ENCODE results near the gene PILRB. TPM values are rescaled to one million over a fixed set of nuclear protein-coding genes. Genes with fewer than 3 reads are reported as not detected.
"Not testable (repeated sequence)": the region's sequence is repeated elsewhere in the genome, so short reads cannot be mapped to it uniquely, and the experiment has no call there.

Gene PILRB
- total and polyA plus RNA-seq, 9 donors, result 17.2 to 55.9 (median 41.1) TPM

GRCh38 chr7:100351657-100352058 lies 6.3 kb upstream of the PILRB start:
- WGBS, 3 donors, result 83 to 95% (median 90%) methylated on average over 5 to 6 of the region's 6 CpGs
- DNase-seq, result no peak
- H3K27ac ChIP-seq, result no peak overlapping the region
- no peak overlapping the region for H3K4me3 ChIP-seq
- H3K4me1 ChIP-seq (ENCODE audit: insufficient read depth), result peaks cover 1% of the 10 kb centered on the region
- TF ChIP-seq POLR2A (IDR thresholded peaks at IDR 0.05), result no peak
- no peak for TF ChIP-seq CTCF (IDR thresholded peaks at IDR 0.05)
- no peak for TF ChIP-seq EP300 (IDR thresholded peaks at IDR 0.05)
- no peaks in the 10 kb centered on the region for H3K36me3 ChIP-seq
- intact Hi-C loops (cut with DNase I), result loop anchor here in 2 of 4 donors (10.0 kb wide), 2 partner anchors 53 to 1047 kb away; no protein-coding TSS in a partner anchor
- H3K9me3 ChIP-seq, result no peaks in the 10 kb centered on the region
- H3K27me3 ChIP-seq, result no peaks in the 10 kb centered on the region

GRCh38 chr7:100352230-100352781 lies 5.6 kb upstream of the PILRB start:
- not testable (repeated sequence) for H3K36me3 ChIP-seq; H3K4me3 ChIP-seq; DNase-seq; H3K27me3 ChIP-seq; H3K27ac ChIP-seq; H3K9me3 ChIP-seq; H3K4me1 ChIP-seq (ENCODE audit: insufficient read depth)
- intact Hi-C loops (cut with DNase I), result loop anchor here in 2 of 4 donors (10.0 kb wide), 2 partner anchors 52 to 1048 kb away; no protein-coding TSS in a partner anchor
- WGBS, 3 donors, result 86 to 92% (median 91%) methylated on average over 12 to 18 of the region's 18 CpGs

- Histone ChIP-seq H3K4me3 (no peak overlapping the region), H3K27me3 (no peaks in the 10 kb centered on the region), H3K36me3 (no peaks in the 10 kb centered on the region), H3K27ac (no peak overlapping the region), H3K9me3 (no peaks in the 10 kb centered on the region), H3K4me1 (ENCODE audit: insufficient read depth) (peaks cover under 1% of the 10 kb centered on the region)
- TF ChIP-seq POLR2A (IDR thresholded peaks at IDR 0.05), result no peak
- no peak for TF ChIP-seq EP300 (IDR thresholded peaks at IDR 0.05)
- no peak for TF ChIP-seq CTCF (IDR thresholded peaks at IDR 0.05)
- intact Hi-C loops (cut with DNase I), result loop anchor here in 2 of 4 donors (10.0 kb wide), 2 partner anchors 52 to 1048 kb away; no protein-coding TSS in a partner anchor
- no peak for DNase-seq
- 82 to 89% (median 85%) methylated on average over 13 to 16 of the region's 16 CpGs for WGBS, 3 donors
These were observed 4.8 kb upstream of the PILRB start for GRCh38 chr7:100352984-100353684.

GRCh38 chr7:100353685-100354330 lies 4.1 kb upstream of the PILRB start:
- intact Hi-C loops (cut with DNase I), result loop anchor here in 2 of 4 donors (10.0 kb wide), 2 partner anchors 51 to 1049 kb away; no protein-coding TSS in a partner anchor
- H3K27ac ChIP-seq, result no peak overlapping the region

More at GRCh38 chr7:100353685-100354330, 4.1 kb upstream of the PILRB start:
- H3K36me3 ChIP-seq, result no peaks in the 10 kb centered on the region
- DNase-seq, result no peak
- H3K27me3 ChIP-seq, result no peaks in the 10 kb centered on the region
- WGBS, 3 donors, result 86 to 90% (median 87%) methylated on average over 6 of the region's 6 CpGs
- H3K4me3 ChIP-seq, result no peak overlapping the region
- no peak for TF ChIP-seq EP300 (IDR thresholded peaks at IDR 0.05)
- TF ChIP-seq CTCF (IDR thresholded peaks at IDR 0.05), result no peak
- TF ChIP-seq POLR2A (IDR thresholded peaks at IDR 0.05), result no peak
- H3K4me1 ChIP-seq (ENCODE audit: insufficient read depth), result no peaks in the 10 kb centered on the region
- no peaks in the 10 kb centered on the region for H3K9me3 ChIP-seq

Data from ovary (tissue), 9 donors.